Activated T-cell treated with anti-CD3 and anti-CD28 coated beads for 1 hour (primary cell): Measurements from ENCODE around the gene TIPARP.
"Not testable (repeated sequence)": the region's sequence is repeated elsewhere in the genome, so short reads cannot be mapped to it uniquely, and the experiment has no call there.

ENCODE experiments used
- DNase-seq: peaks from one replicate; pipeline ENCODE4 v3.0.0-alpha.2; 2020; ENCODE audit warnings: low read depth

Gene TIPARP

GRCh38 chr3:156716105-156716862 lies 41.9 kb downstream of the TIPARP start:
- no peak for DNase-seq

GRCh38 chr3:156718622-156719306 lies 44.4 kb downstream of the TIPARP start:
- no peak for DNase-seq

- DNase-seq: no peak
These were observed 46.4 kb downstream of the TIPARP start for GRCh38 chr3:156720826-156721225.

- DNase-seq: no peak
These were observed 47.6 kb downstream of the TIPARP start for GRCh38 chr3:156721687-156722618.

GRCh38 chr3:156723182-156723619 lies 48.8 kb downstream of the TIPARP start:
- no peak for DNase-seq

- no peak for DNase-seq
These were observed 51.3 kb downstream of the TIPARP start for GRCh38 chr3:156725682-156726081.

- DNase-seq: no peak
These were observed 52.1 kb downstream of the TIPARP start for GRCh38 chr3:156726456-156726855.

GRCh38 chr3:156727519-156728205 lies 53.3 kb downstream of the TIPARP start:
- no peak for DNase-seq

- DNase-seq: no peak
These were observed 54.0 kb downstream of the TIPARP start for GRCh38 chr3:156728267-156728985.

GRCh38 chr3:156729460-156730179 lies 55.2 kb downstream of the TIPARP start:
- no peak for DNase-seq

GRCh38 chr3:156731813-156732212 lies 57.4 kb downstream of the TIPARP start:
- DNase-seq: no peak

- no peak for DNase-seq
These were observed 57.9 kb downstream of the TIPARP start for GRCh38 chr3:156732261-156732660.

- no peak for DNase-seq
These were observed 58.5 kb downstream of the TIPARP start for GRCh38 chr3:156732715-156733421.

- not testable (repeated sequence) for DNase-seq
These were observed 60.3 kb downstream of the TIPARP start for GRCh38 chr3:156734661-156735060.

GRCh38 chr3:156735471-156735870 lies 61.1 kb downstream of the TIPARP start:
- no peak for DNase-seq

- not testable (repeated sequence) for DNase-seq
These were observed 62.7 kb downstream of the TIPARP start for GRCh38 chr3:156737049-156737448.

GRCh38 chr3:156738251-156738650 lies 63.9 kb downstream of the TIPARP start:
- no peak for DNase-seq

- DNase-seq: no peak
These were observed 65.6 kb downstream of the TIPARP start for GRCh38 chr3:156739976-156740375.

GRCh38 chr3:156740581-156740980 lies 66.2 kb downstream of the TIPARP start:
- not testable (repeated sequence) for DNase-seq

- no peak for DNase-seq
These were observed 67.5 kb downstream of the TIPARP start for GRCh38 chr3:156741935-156742334.
